HepG2 (cell line): ENCODE data around the gene GGPS1. TPM values are rescaled to one million over a fixed set of nuclear protein-coding genes. Genes with fewer than 3 reads are reported as not detected.
A peak's percentile ranks its signal among the peaks of the same experiment; 100 is the strongest.

Source experiments
- ATAC-seq: fragments of 200-7000 bp; cut with Tn5 transposase; 3 replicates; pipeline ENCODE4 v1.9.1; 2020; ENCODE audit warnings: mild to moderate bottlenecking, moderate library complexity
- BruUV-seq: library from RNA; stranded (reverse); fragments of 400-500 nt; replicated peaks from 2 replicates; lab custom pipeline; 2021; lab: Mats Ljungman, UMichigan
- CTCF ChIA-PET: fragments of 300-600 bp; formaldehyde crosslinking; extraction: SDS; loops from one replicate; lab custom pipeline; 2021; ENCODE audit warnings: low total read pairs, inconsistent platforms, low intra/inter-chr PET ratio; lab: Yijun Ruan, JAX
- POLR2A ChIA-PET: fragments of 350-600 bp; sonication (Branson Sonifier 250); formaldehyde crosslinking; loops from one replicate; lab custom pipeline; 2020; ENCODE audit warnings: antibody characterized with exemption, inconsistent platforms; lab: Yijun Ruan, JAX
- DNase-seq: peaks from one replicate; pipeline ENCODE4 v3.0.0-alpha.2; 2015; ENCODE audit warnings: low spot score
- FAIRE-seq: peaks from 3 replicates; lab custom pipeline; 2011; peaks lifted over from hg19 to GRCh38; lab: Jason Lieb, UNC
- H2AFZ ChIP-seq: one replicate; pipeline ENCODE4 v1.6.1; 2011; ENCODE audit warnings: low read length, inconsistent platforms
- H3K27ac ChIP-seq: fragments of 300-600 bp; 3 replicates; pipeline ENCODE4 v1.8.0; 2011; ENCODE audit warnings: mixed run types, mild to moderate bottlenecking, mixed read lengths, low read length, inconsistent platforms; ENCODE audit not compliant: insufficient read depth; ENCODE audit errors: extremely low read length
- H3K27me3 ChIP-seq, 2 experiments: fragments of 200-600 bp in 1 of 2; 2 replicates in 1 of 2; 3 replicates in 1 of 2; pipeline versions ENCODE4 v1.6.0 to v1.8.0; 2011; ENCODE audit warnings: low read length in 2 of 2, mild to moderate bottlenecking in 2 of 2, moderate library complexity in 2 of 2, inconsistent platforms in 1 of 2; ENCODE audit not compliant: insufficient read depth in 2 of 2, control insufficient read depth in 1 of 2
- H3K36me3 ChIP-seq, 2 experiments: fragments of 200-600 bp in 1 of 2; replicated peaks in 1 of 2; 2 replicates in 1 of 2; 3 replicates in 1 of 2; pipeline versions ENCODE4 v1.5.1 to v1.8.0; 2011; ENCODE audit warnings: low read length in 2 of 2, inconsistent platforms in 1 of 2; ENCODE audit not compliant: insufficient read depth in 2 of 2, control insufficient read depth in 1 of 2
- H3K4me1 ChIP-seq: 2 replicates; pipeline ENCODE4 v1.5.1; 2012; ENCODE audit warnings: low read length, inconsistent platforms; ENCODE audit not compliant: insufficient read depth
- H3K4me2 ChIP-seq: 2 replicates; pipeline ENCODE4 v1.6.0; 2011; ENCODE audit warnings: low read depth, low read length, inconsistent platforms
- H3K4me3 ChIP-seq, 3 experiments: fragments of 200-600 bp in 1 of 3; sonication (generic), shearing (Covaris generic) in 1 of 3; replicated peaks in 1 of 3; 2 replicates each; pipeline ENCODE4 v1.5.1; 2011 to 2016; ENCODE audit warnings: low read length in 3 of 3, inconsistent platforms in 2 of 3, low read depth in 2 of 3, mild to moderate bottlenecking in 2 of 3, control low read depth in 1 of 3, mixed read lengths in 1 of 3; ENCODE audit not compliant: insufficient read depth in 1 of 3
- H3K79me2 ChIP-seq: one replicate; pipeline ENCODE4 v1.6.1; 2011; ENCODE audit warnings: low read length, inconsistent platforms; ENCODE audit not compliant: insufficient read depth
- H3K9ac ChIP-seq: 2 replicates; pipeline ENCODE4 v1.6.0; 2011; ENCODE audit warnings: mild to moderate bottlenecking, low read depth, low read length, inconsistent platforms; ENCODE audit not compliant: insufficient read depth
- H3K9me3 ChIP-seq: 2 replicates; pipeline ENCODE4 v1.5.1; 2012; ENCODE audit warnings: mild to moderate bottlenecking, low read length
- H4K20me1 ChIP-seq: 2 replicates; pipeline ENCODE4 v1.6.0; 2011; ENCODE audit warnings: inconsistent platforms, mild to moderate bottlenecking, low read length, moderate library complexity; ENCODE audit not compliant: insufficient read depth
- FLYWCH1 ChIP-seq: sonication (generic); formaldehyde crosslinking; IDR thresholded peaks from 2 replicates; pipeline ENCODE4 v1.8.1; 2023; ENCODE audit warnings: mild to moderate bottlenecking, missing genetic modification reagents
- RAD51 ChIP-seq: fragments of 450-650 bp; IDR thresholded peaks from 2 replicates; pipeline ENCODE4 v1.6.1; 2016; ENCODE audit warnings: borderline replicate concordance
- RBFOX2 ChIP-seq: fragments of 200-400 bp; formaldehyde crosslinking; IDR thresholded peaks from 2 replicates; pipeline ENCODE4 v1.6.1; 2017; ENCODE audit warnings: low read depth, mild to moderate bottlenecking, low read length
- SALL1 ChIP-seq: sonication (generic); formaldehyde crosslinking; IDR thresholded peaks from 2 replicates; pipeline ENCODE4 v1.8.0; 2022; ENCODE audit warnings: mild to moderate bottlenecking, missing genetic modification reagents
- TOE1 ChIP-seq: sonication (generic); formaldehyde crosslinking; IDR thresholded peaks from 2 replicates; pipeline ENCODE4 v1.4.0; 2020; ENCODE audit warnings: mild to moderate bottlenecking, missing genetic modification reagents
- UBTF ChIP-seq: sonication (generic); formaldehyde crosslinking; IDR thresholded peaks from 2 replicates; pipeline ENCODE4 v1.4.0; 2020; ENCODE audit warnings: mild to moderate bottlenecking, missing genetic modification reagents
- ZNF17 ChIP-seq: sonication (generic); formaldehyde crosslinking; IDR thresholded peaks from 2 replicates; pipeline ENCODE4 v1.5.0; 2020; ENCODE audit warnings: mild to moderate bottlenecking, missing genetic modification reagents
- ZNF253 ChIP-seq: sonication (generic); formaldehyde crosslinking; IDR thresholded peaks from 2 replicates; pipeline ENCODE4 v1.8.0; 2022; ENCODE audit warnings: mild to moderate bottlenecking, missing genetic modification reagents, borderline replicate concordance
- ZNF446 ChIP-seq: sonication (generic); formaldehyde crosslinking; IDR thresholded peaks from 2 replicates; pipeline ENCODE4 v1.5.0; 2020; ENCODE audit warnings: mild to moderate bottlenecking, missing genetic modification reagents
- WGBS: methylation state at CpG from one replicate; pipeline ENCODE4 v1.1.6; 2017; ENCODE audit warnings: low lambda C conversion rate; 5-methylcytosine and 5-hydroxymethylcytosine counted together
- in situ Hi-C: cut with HindIII; loops from 2 replicates; pipeline ENCODE4 v1.10.0; 2017; ENCODE audit warnings: low pct_unique_long_range_greater_than_20kb; ENCODE audit not compliant: extremely low pct_ligation_motif_present
- intact Hi-C: fragments of 100-400 bp; cut with micrococcal nuclease; formaldehyde crosslinking; loops from one replicate; pipeline ENCODE4 v1.10.0; 2022; ENCODE audit not compliant: unreplicated experiment
- polyA plus RNA-seq, 8 experiments: library from polyadenylated mRNA; depleted of rRNA in 3 of 8; stranded (reverse) in 7 of 8; unstranded in 1 of 8; fragments of >200 nt; fragmentation: Illumina TruSeq in 4 of 8; extraction: Trizol in 4 of 8; gene quantifications; 2 replicates each; pipeline versions ENCODE4 v1.2.1 to v1.2.3, GENCODE V29; 2011 to 2016; ENCODE audit warnings: low read depth in 4 of 8, missing spikeins in 1 of 8, mixed read lengths in 1 of 8; ENCODE audit not compliant: insufficient read depth in 1 of 8
- total RNA-seq, 5 experiments: library from RNA; depleted of rRNA; stranded (reverse); fragments of >200 nt; fragmentation: Illumina TruSeq; extraction: Trizol; gene quantifications; 2 replicates each; pipeline ENCODE4 v1.2.3, GENCODE V29; 2016; ENCODE audit warnings: low read depth in 1 of 5

GGPS1 gene
- total and polyA plus RNA-seq, 2 of the 13 experiments (the other 11 are each of a cell fraction or from before 2014, with no cell fraction given), result 28.8 to 42.6 TPM

- no peak for DNase-seq
- Histone ChIP-seq H4K20me1 (peaks cover 16% of the 10 kb centered on the region), H3K4me1 (peaks cover 36% of the 10 kb centered on the region), H3K27ac (peak overlapping the region; percentile 88), H3K36me3 (peaks cover 0 to 2% of the 10 kb centered on the region in 2 experiments; a peak in 1 of 5 replicates), H2AFZ (no peak overlapping the region), H3K9ac (peak overlapping the region; percentile 93), H3K9me3 (no peaks in the 10 kb centered on the region), H3K79me2 (peaks cover 89% of the 10 kb centered on the region), H3K4me3 (peak overlapping the region; percentile 85 to 95 (median 91); a peak in 5 of 6 replicates), H3K27me3 (no peaks in the 10 kb centered on the region; a peak in 1 of 5 replicates)
- WGBS, result 41% methylated on average over 5 of the region's 5 CpGs
- no TSS peak for BruUV-seq
- CTCF ChIA-PET, result no interaction called here
- intact Hi-C loops, result loop anchor here (2.0 kb wide), 1 partner anchor 36 kb away; the partner anchor contains the start of gene TBCE
- TF ChIP-seq SALL1, result no peak
- TF ChIP-seq RBFOX2, result 0 out of 2 replicates have a peak, but pooled peaks have one; percentile 7
- TF ChIP-seq ZNF446 (CRISPR knock-in tag), result no peak
- no peak for TF ChIP-seq ZNF17
- peak; percentile 38; the same call in 1 of the 2 replicates for TF ChIP-seq RAD51
- no peak for TF ChIP-seq FLYWCH1 (CRISPR knock-in tag)
- TF ChIP-seq ZNF253 (CRISPR knock-in tag), result no peak
- no peak for TF ChIP-seq TOE1 (CRISPR knock-in tag)
- no peak for TF ChIP-seq UBTF (CRISPR knock-in tag)
- TF ChIP-seq, all 625 proteins: peak for 2
- no peak for ATAC-seq
- H3K4me2 ChIP-seq, result peak overlapping the region; percentile 80
- POLR2A ChIA-PET, result interaction anchor here (1.3 to 1.4 kb wide), 2 partner anchors 36 to 79 kb away, joined by 4 to 5 read pairs; partner anchors contain the start of gene TBCE
- in situ Hi-C loops, result no loop called here
- no peak for FAIRE-seq
These were observed 2.5 kb downstream of the GGPS1 start for GRCh38 chr1:235330918-235331285.
